Astrocyte (in vitro differentiated cells and primary cell): Measurements from ENCODE around the gene DUS3L. TPM values are rescaled to one million over a fixed set of nuclear protein-coding genes. Genes with fewer than 3 reads are reported as not detected.

Experiments used
- DNase-seq: peaks from one replicate; pipeline ENCODE4 v3.0.0-alpha.2; 2010; ENCODE audit warnings: low read depth
- FAIRE-seq: peaks from 2 replicates; lab custom pipeline; 2011; peaks lifted over from hg19 to GRCh38; lab: Jason Lieb, UNC
- H2AFZ ChIP-seq: 2 replicates; pipeline ENCODE4 v1.6.0; 2012; ENCODE audit warnings: low read depth, low read length, inconsistent platforms
- H3K27ac ChIP-seq: 2 replicates; pipeline ENCODE4 v1.5.1; 2011; ENCODE audit warnings: low read depth, low read length, inconsistent platforms
- H3K27me3 ChIP-seq: 2 replicates; pipeline ENCODE4 v1.6.0; 2011; ENCODE audit warnings: low read length, inconsistent platforms; ENCODE audit not compliant: insufficient read depth
- H3K36me3 ChIP-seq: 2 replicates; pipeline ENCODE4 v1.5.1; 2011; ENCODE audit warnings: low read length, inconsistent platforms; ENCODE audit not compliant: insufficient read depth
- H3K4me1 ChIP-seq: 2 replicates; pipeline ENCODE4 v1.5.1; 2011; ENCODE audit warnings: low read length, inconsistent platforms; ENCODE audit not compliant: insufficient read depth
- H3K4me2 ChIP-seq: 2 replicates; pipeline ENCODE4 v1.6.0; 2012; ENCODE audit warnings: low read length, inconsistent platforms
- H3K4me3 ChIP-seq: 2 replicates; pipeline ENCODE4 v1.5.1; 2011; ENCODE audit warnings: low read depth, mild to moderate bottlenecking, low read length, inconsistent platforms; ENCODE audit not compliant: insufficient read depth
- H3K79me2 ChIP-seq: 2 replicates; pipeline ENCODE4 v1.6.0; 2012; ENCODE audit warnings: mild to moderate bottlenecking, low read length, inconsistent platforms; ENCODE audit not compliant: insufficient read depth
- H3K9ac ChIP-seq: 2 replicates; pipeline ENCODE4 v1.6.0; 2012; ENCODE audit warnings: mild to moderate bottlenecking, low read length, inconsistent platforms
- H3K9me3 ChIP-seq: 2 replicates; pipeline ENCODE4 v1.5.1; 2012; ENCODE audit warnings: low read depth, mild to moderate bottlenecking, low read length, inconsistent platforms; ENCODE audit not compliant: insufficient read depth
- H4K20me1 ChIP-seq: 2 replicates; pipeline ENCODE4 v1.6.0; 2012; ENCODE audit warnings: low read length, inconsistent platforms; ENCODE audit not compliant: insufficient read depth
- H3K27ac Mint-ChIP-seq: one replicate; pipeline ENCODE4 v1.8.0; 2021; ENCODE audit warnings: mild to moderate bottlenecking, mixed read lengths; ENCODE audit not compliant: unreplicated experiment
- H3K27me3 Mint-ChIP-seq: one replicate; pipeline ENCODE4 v1.8.0; 2021; ENCODE audit warnings: low read depth, mixed read lengths; ENCODE audit not compliant: unreplicated experiment
- H3K36me3 Mint-ChIP-seq: one replicate; pipeline ENCODE4 v1.8.0; 2021; ENCODE audit warnings: low read depth, mixed read lengths; ENCODE audit not compliant: unreplicated experiment
- H3K4me1 Mint-ChIP-seq: one replicate; pipeline ENCODE4 v1.8.0; 2021; ENCODE audit warnings: low read depth, mixed read lengths; ENCODE audit not compliant: unreplicated experiment
- H3K4me3 Mint-ChIP-seq: one replicate; pipeline ENCODE4 v1.8.0; 2021; ENCODE audit warnings: mild to moderate bottlenecking, moderate library complexity, mixed read lengths; ENCODE audit not compliant: unreplicated experiment
- H3K9me3 Mint-ChIP-seq: one replicate; pipeline ENCODE4 v1.8.0; 2021; ENCODE audit warnings: mild to moderate bottlenecking, mixed read lengths; ENCODE audit not compliant: unreplicated experiment
- EZH2 ChIP-seq: IDR thresholded peaks from 2 replicates; pipeline ENCODE4 v1.6.1; 2012; ENCODE audit warnings: mild to moderate bottlenecking, low read length, inconsistent platforms; ENCODE audit not compliant: insufficient read depth
- total RNA-seq: library from RNA; stranded (reverse); gene quantifications from 2 replicates; pipeline ENCODE4 v1.2.1, GENCODE V29; 2021
- TF ChIP-seq, protein P1 (sequence below): IDR thresholded peaks from 2 replicates; pipeline ENCODE4 v1.5.1; 2011; ENCODE audit warnings: low read depth, mild to moderate bottlenecking, inconsistent platforms, low read length, moderate library complexity; ENCODE audit not compliant: insufficient read depth

Gene DUS3L
- total RNA-seq, 1 donor from 2014 or later, result 18.4 TPM

- Mint-ChIP-seq H3K36me3 (no peaks in the 10 kb centered on the region), H3K4me3 (no peak overlapping the region), H3K27ac (no peak overlapping the region), H3K27me3 (peaks cover 20% of the 10 kb centered on the region), H3K9me3 (peaks cover 3% of the 10 kb centered on the region), H3K4me1 (no peaks in the 10 kb centered on the region)
- Histone ChIP-seq H3K79me2 (no peaks in the 10 kb centered on the region), H3K36me3 (no peaks in the 10 kb centered on the region), H3K4me2 (no peak overlapping the region), H3K4me3 (no peak overlapping the region), H3K9ac (no peak overlapping the region), H3K27me3 (peaks cover 2% of the 10 kb centered on the region), H3K4me1 (no peaks in the 10 kb centered on the region), H4K20me1 (no peaks in the 10 kb centered on the region), H3K9me3 (no peaks in the 10 kb centered on the region), H3K27ac (no peak overlapping the region), H2AFZ (no peak overlapping the region)
- no peak for TF ChIP-seq EZH2
- TF ChIP-seq, protein P1, sequence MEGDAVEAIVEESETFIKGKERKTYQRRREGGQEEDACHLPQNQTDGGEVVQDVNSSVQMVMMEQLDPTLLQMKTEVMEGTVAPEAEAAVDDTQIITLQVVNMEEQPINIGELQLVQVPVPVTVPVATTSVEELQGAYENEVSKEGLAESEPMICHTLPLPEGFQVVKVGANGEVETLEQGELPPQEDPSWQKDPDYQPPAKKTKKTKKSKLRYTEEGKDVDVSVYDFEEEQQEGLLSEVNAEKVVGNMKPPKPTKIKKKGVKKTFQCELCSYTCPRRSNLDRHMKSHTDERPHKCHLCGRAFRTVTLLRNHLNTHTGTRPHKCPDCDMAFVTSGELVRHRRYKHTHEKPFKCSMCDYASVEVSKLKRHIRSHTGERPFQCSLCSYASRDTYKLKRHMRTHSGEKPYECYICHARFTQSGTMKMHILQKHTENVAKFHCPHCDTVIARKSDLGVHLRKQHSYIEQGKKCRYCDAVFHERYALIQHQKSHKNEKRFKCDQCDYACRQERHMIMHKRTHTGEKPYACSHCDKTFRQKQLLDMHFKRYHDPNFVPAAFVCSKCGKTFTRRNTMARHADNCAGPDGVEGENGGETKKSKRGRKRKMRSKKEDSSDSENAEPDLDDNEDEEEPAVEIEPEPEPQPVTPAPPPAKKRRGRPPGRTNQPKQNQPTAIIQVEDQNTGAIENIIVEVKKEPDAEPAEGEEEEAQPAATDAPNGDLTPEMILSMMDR, result no peak
- FAIRE-seq (no peak), DNase-seq (no peak)
Measured at GRCh38 chr19:5743630-5744029, 47.3 kb downstream of the DUS3L start.

GRCh38 chr19:5742051-5742450 is 48.9 kb downstream of the DUS3L start:
- H3K9me3 ChIP-seq, result no peaks in the 10 kb centered on the region
- H3K79me2 ChIP-seq, result no peaks in the 10 kb centered on the region
- Mint-ChIP-seq H3K4me3 (no peak overlapping the region), H3K4me1 (no peaks in the 10 kb centered on the region), H3K27me3 (peaks cover 19% of the 10 kb centered on the region), H3K36me3 (no peaks in the 10 kb centered on the region), H3K9me3 (peaks cover 3% of the 10 kb centered on the region), H3K27ac (no peak overlapping the region)
- FAIRE-seq, result no peak
- no peak overlapping the region for H2AFZ ChIP-seq
- H3K4me1 ChIP-seq, result no peaks in the 10 kb centered on the region
- no peaks in the 10 kb centered on the region for H3K36me3 ChIP-seq
- H3K27me3 ChIP-seq, result peaks cover 2% of the 10 kb centered on the region
- DNase-seq, result no peak
- H3K4me3 ChIP-seq, result no peak overlapping the region
- no peak overlapping the region for H3K9ac ChIP-seq
- H3K4me2 ChIP-seq, result no peak overlapping the region
- H4K20me1 ChIP-seq, result no peaks in the 10 kb centered on the region
- TF ChIP-seq, protein P1, result no peak
- TF ChIP-seq EZH2, result no peak
- H3K27ac ChIP-seq, result no peak overlapping the region

GRCh38 chr19:5738423-5738822 is 52.5 kb downstream of the DUS3L start:
- H3K4me1 Mint-ChIP-seq, result no peaks in the 10 kb centered on the region
- Histone ChIP-seq H3K36me3 (no peaks in the 10 kb centered on the region), H3K9me3 (no peaks in the 10 kb centered on the region), H2AFZ (no peak overlapping the region), H3K9ac (no peak overlapping the region), H3K4me3 (no peak overlapping the region), H3K79me2 (no peaks in the 10 kb centered on the region), H3K4me1 (no peaks in the 10 kb centered on the region), H4K20me1 (no peaks in the 10 kb centered on the region), H3K27me3 (no peaks in the 10 kb centered on the region), H3K4me2 (no peak overlapping the region), H3K27ac (no peak overlapping the region)
- TF ChIP-seq, protein P1, result no peak
- TF ChIP-seq EZH2, result no peak
- FAIRE-seq (no peak), DNase-seq (no peak)
- H3K36me3 Mint-ChIP-seq, result no peaks in the 10 kb centered on the region
- H3K9me3 Mint-ChIP-seq, result peaks cover 3% of the 10 kb centered on the region
- H3K4me3 Mint-ChIP-seq, result no peak overlapping the region
- no peak overlapping the region for H3K27ac Mint-ChIP-seq
- peaks cover 13% of the 10 kb centered on the region for H3K27me3 Mint-ChIP-seq

Other genes starting within 250 kb of the DUS3L start
- 0.38 and 1.4 TPM in 2 replicates for gene TINCR, start 223.2 kb downstream of the DUS3L start, total RNA-seq
- gene SAFB2, start 168.4 kb downstream of the DUS3L start, total RNA-seq, result 50.6 and 51.9 TPM in 2 replicates
- 60.4 and 65.1 TPM in 2 replicates for gene SAFB, start 168.1 kb downstream of the DUS3L start, total RNA-seq
- 48.0 and 49.3 TPM in 2 replicates for gene MICOS13, start 110.6 kb downstream of the DUS3L start, total RNA-seq
- 8.4 and 9.8 TPM in 2 replicates for gene HSD11B1L, start 110.1 kb downstream of the DUS3L start, total RNA-seq
- 894 and 943 TPM in 2 replicates for gene RPL36, start 100.9 kb downstream of the DUS3L start, total RNA-seq
- 77.8 and 85.2 TPM in 2 replicates for gene LONP1, start 71.0 kb downstream of the DUS3L start, total RNA-seq
- not detected in 2 replicates for gene CATSPERD, start 70.5 kb downstream of the DUS3L start, total RNA-seq
- gene PRR22, start 6.4 kb downstream of the DUS3L start, total RNA-seq, result 2.0 and 2.4 TPM in 2 replicates
- gene NRTN, start 13.9 kb upstream of the DUS3L start, total RNA-seq, result 0.62 and 0.66 TPM in 2 replicates
- gene FUT6, start 48.5 kb upstream of the DUS3L start, total RNA-seq, result 0.09 TPM in 1 of 2 replicates, not detected in the other
- 0.14 and 0.84 TPM in 2 replicates for gene FUT3, start 60.3 kb upstream of the DUS3L start, total RNA-seq
- 0.30 and 0.41 TPM in 2 replicates for gene FUT5, start 79.4 kb upstream of the DUS3L start, total RNA-seq
- gene NDUFA11, start 112.6 kb upstream of the DUS3L start, total RNA-seq, result 286 and 305 TPM in 2 replicates
- 3.9 and 4.2 TPM in 2 replicates for gene VMAC, start 113.7 kb upstream of the DUS3L start, total RNA-seq
- 6.2 and 7.2 TPM in 2 replicates for gene CAPS, start 123.1 kb upstream of the DUS3L start, total RNA-seq
- gene RANBP3, start 187.0 kb upstream of the DUS3L start, total RNA-seq, result 61.3 and 70.5 TPM in 2 replicates